NCI-H1105 (cell line): ENCODE results near the gene DNASE2B.

Experiments
- DNase-seq: peaks from one replicate; lab custom pipeline; 2025; lab: John Stamatoyannopoulos, UW

DNASE2B gene, protein sequence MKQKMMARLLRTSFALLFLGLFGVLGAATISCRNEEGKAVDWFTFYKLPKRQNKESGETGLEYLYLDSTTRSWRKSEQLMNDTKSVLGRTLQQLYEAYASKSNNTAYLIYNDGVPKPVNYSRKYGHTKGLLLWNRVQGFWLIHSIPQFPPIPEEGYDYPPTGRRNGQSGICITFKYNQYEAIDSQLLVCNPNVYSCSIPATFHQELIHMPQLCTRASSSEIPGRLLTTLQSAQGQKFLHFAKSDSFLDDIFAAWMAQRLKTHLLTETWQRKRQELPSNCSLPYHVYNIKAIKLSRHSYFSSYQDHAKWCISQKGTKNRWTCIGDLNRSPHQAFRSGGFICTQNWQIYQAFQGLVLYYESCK

DNA sequence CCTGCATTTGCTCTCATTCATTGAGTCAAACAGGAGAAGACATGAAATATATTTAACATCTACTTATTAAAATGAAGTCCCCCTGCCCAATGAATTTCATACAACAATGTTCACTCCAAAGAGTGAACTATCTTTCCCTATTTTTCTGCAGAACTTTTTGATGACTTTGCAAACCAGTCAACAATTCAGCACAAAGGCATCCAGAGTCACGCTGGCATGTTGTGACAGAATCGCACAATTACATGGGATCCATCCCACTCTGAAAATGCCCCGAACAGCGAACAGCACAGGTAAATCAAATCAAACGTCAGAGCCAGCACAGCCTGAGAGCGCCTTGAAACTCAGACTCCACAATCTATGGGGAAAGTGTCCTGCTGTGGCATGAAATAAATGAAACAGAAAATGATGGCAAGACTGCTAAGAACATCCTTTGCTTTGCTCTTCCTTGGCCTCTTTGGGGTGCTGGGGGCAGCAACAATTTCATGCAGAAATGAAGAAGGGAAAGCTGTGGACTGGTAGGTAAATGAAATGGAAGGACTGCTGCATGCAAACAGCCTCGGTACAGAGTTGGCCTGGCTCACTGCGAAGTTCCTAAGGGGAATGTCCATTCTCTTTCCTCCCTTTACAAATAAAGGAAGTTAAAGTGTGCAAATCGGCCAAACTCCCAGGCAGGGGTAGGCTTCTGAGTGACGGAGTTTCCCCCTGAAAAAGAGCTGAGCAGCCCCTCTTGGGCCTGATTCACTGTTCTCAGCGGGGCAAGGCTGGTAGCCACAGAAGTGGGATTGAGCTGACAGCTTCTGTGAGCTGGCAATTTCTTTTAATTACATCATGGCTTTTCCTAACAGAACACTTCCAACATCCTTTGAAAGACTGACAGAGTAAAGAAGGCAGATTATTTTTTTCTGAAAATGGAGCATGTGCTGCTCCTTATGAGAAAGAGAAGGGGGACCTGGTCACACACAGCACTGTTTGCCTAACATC, at the start of gene DNASE2B:
Gene DNASE2B, plus strand, starts transcription at position 310 of the 981 bp plus-strand sequence. Its CDS starts 81 bp downstream, at position 391.
- no peak for DNase-seq

GRCh38 chr1:84348759-84349158, 49.5 kb upstream of the DNASE2B start:
- DNase-seq: no peak

GRCh38 chr1:84350104-84350503, 48.2 kb upstream of the DNASE2B start:
- DNase-seq: no peak

DNA sequence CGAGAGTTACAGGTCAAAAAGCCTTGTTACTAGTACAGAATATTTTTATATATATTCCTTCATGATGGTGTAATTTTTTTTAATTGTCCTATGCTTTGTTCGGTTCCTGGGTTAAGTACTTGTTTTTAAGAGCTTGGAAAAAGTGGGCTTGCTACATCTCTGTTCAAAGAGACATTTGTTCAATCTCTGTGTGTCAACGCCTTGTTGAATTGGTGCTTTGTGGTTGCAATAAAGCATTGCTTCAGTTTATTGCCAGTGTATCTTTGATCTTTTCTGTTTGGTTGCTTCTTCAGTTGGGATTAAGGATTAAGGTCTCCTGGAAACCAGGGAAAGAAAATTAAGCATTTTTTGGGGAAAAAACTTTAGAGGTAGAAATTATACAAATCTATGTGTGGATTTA, 47.7 kb upstream of the DNASE2B start:
- no peak for DNase-seq

DNA sequence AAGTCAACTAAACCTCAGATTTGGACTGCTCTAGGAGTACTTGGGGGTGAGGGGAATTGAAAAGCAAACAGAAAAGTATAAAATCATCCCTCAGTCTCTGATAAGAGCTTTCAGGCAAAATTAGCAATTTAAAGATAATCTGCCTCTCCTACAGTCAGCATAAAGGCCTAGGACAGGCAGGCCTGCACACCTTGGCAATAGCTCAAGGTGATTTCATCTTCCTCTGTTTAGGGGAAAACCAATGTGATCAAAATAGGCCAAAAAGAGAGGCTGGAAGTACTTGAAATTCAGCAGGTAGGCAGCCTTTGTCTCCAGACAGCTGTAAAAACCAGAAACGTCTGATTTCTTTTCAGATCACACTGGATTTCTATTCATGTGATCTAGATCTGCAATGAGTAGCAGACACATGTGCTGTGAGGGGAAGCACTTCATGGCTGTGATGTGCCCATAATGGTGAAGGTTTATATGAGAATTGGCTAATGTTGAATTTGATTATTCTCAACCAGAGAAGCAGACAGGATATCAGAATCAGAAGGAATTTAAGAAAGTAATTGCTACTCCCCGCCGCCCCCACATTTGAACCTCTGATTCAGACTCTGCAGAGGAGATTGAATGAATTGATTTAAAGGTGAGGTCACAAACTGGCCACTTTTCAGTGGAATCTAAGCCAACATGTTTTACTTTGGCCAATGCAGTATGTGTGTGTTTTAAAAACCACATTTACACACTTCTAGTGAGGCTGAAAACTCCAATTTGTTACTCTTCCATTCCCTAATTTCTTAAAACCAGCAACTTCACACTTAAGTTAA, 45.8 kb upstream of the DNASE2B start:
- DNase-seq: no peak

- DNase-seq: no peak
Observed at GRCh38 chr1:84353695-84354094, 44.6 kb upstream of the DNASE2B start.

DNA sequence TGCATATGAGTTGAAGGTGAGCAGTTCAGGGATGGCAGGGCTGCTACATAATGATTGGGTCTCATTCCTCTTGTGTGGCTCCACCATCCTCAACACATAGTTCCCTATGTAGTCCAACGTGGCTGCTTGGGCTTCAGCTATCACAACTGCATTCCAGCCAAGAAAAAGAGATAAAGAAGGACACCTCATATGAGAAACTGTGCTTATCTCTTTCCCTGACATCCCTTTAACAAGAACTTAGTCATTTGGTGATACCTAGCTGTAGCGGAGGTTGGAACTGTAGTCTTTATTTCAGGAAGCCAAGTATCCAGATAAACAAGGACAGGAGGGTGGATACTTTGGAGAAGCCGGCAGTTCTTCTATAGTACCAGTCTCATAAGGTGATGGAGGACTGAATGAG, 42.7 kb upstream of the DNASE2B start:
- no peak for DNase-seq

GRCh38 chr1:84356881-84357280, 41.4 kb upstream of the DNASE2B start:
- DNase-seq: no peak

DNA sequence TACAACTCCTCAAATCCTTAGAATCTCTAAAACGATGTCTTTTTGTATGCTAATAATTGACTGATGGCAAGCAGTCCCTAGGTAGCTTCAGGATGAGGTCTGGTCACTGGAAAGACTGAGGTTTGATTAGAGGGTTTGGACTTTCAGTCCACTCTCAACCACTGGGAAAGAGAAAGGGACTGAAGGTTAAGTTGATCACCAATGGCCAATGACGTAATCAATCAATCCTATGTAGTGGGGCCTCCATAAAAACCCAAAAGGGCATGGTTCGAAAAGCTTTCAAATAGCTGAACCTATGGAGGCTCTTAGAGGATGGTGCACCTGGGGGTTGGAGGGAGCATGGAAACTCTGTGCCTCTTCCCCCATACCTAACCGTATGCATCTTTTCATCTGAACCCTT, 39.6 kb upstream of the DNASE2B start:
- DNase-seq: no peak

DNA sequence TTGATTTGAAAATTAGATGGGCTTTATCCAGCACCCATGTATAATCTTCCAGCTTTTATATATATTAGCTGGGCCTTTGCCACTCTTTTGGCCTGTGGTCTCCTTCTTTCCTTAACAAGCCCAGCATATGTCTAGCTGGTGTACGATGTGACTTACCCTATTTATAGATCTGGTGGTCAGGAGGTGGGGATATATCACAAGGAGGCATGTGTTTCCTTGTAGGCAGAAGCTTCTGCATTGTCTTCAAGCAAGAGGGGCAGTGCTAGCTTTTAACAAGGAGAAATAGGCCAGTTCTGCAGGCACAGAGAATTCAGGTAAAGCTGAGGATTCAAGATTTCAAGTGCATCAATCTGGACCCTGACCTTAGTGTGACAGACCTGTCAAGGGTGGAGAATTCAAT, 38.0 kb upstream of the DNASE2B start:
- no peak for DNase-seq

DNA sequence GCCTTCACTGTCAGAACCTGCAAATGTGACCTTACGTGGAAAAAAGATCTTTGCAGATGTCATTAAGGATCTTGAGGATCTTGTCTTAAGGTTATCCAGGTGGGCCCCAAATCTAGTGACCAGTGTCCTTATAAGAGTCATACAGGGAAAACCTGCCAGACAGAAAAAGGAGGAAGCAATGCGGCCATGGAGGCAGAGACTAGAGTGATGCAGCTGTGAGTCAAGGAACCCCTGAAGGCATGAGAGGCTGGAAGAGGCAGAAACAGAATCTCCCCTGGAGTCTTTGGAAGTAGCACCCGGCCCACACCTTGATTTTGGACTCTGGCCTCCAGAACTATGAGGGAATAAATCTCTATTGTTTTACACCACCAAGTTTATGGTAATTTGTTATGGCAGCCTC, 36.5 kb upstream of the DNASE2B start:
- no peak for DNase-seq

DNA sequence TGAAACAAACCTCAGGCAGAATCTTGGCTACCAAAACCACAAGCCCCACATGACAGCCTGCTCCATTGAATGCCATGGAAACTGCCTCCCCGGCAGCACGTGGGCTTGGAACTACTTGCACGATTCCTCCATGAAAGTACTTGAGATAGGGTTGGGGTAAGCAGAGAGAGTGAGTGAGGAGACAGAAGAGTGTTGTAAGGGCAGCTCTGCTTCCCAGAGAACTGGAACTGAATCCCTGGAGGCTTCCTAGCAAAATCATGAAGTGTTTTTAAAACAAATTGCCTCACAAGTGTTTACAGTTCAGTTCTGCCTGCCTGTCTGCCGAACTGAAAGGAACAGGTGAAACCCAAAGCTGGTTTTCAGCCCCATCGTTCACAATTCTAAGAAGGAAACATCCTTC, 35.3 kb upstream of the DNASE2B start:
- no peak for DNase-seq

- no peak for DNase-seq
Observed at GRCh38 chr1:84363622-84364021, 34.7 kb upstream of the DNASE2B start.

GRCh38 chr1:84365225-84366221, 32.8 kb upstream of the DNASE2B start:
- no peak for DNase-seq

DNA sequence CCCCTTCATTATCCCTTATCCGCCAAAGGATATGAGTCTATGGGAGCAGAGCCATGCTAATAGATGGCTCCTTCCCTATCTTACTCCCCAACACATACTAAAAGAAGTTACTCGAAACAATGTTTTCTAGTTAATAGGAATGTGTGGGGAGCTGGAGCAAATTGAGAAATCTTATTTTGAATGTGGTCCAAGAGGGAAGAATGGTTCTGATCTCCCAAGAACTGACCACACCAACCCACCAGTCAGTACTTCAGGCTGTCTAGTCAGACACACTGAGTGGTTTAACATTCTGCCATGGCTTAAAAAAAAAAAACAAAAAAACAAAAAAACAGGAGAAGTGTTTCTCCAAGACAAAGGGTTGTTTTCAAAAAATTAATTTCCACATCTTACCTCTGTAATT, 31.5 kb upstream of the DNASE2B start:
- DNase-seq: no peak

DNA sequence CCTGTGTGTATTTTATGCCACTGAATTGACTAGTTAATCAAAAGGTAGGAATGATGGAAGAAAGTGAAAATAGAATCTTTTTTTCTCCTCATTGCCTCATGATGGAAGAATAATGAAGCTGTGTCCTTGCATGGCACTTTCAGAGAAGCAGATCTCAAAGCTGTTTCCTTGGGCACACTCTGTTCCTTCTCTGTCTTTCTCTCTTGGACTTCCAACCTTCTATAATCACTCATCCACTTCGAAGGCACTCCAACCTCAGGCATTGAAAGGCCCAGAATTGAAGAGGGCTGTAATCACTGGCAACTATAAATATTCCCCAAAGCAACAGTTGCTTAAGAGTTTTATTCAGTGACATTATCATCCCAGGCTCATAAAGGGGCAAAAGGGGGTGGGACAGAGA, 31.1 kb upstream of the DNASE2B start:
- DNase-seq: no peak

GRCh38 chr1:84368441-84368840, 29.8 kb upstream of the DNASE2B start:
- DNase-seq: no peak

DNA sequence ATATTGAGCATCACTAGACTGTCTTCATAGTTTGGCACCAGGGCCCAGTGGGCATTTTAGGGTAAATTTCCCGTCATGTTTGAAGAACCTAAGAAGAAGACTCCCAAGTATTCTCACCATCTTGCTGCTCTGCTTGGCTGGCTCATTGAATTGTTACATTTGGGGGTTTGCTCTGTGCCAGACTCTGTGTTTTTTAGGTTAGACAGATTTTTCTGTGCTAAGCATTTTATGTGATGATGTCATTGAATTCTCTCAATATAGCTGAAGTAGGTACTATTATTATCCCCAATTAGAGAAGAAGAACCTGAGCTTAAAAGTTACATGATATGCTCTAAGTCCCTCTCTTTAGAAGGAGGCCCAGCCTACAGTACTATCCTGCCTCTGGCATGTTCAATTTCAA, 28.0 kb upstream of the DNASE2B start:
- no peak for DNase-seq

DNA sequence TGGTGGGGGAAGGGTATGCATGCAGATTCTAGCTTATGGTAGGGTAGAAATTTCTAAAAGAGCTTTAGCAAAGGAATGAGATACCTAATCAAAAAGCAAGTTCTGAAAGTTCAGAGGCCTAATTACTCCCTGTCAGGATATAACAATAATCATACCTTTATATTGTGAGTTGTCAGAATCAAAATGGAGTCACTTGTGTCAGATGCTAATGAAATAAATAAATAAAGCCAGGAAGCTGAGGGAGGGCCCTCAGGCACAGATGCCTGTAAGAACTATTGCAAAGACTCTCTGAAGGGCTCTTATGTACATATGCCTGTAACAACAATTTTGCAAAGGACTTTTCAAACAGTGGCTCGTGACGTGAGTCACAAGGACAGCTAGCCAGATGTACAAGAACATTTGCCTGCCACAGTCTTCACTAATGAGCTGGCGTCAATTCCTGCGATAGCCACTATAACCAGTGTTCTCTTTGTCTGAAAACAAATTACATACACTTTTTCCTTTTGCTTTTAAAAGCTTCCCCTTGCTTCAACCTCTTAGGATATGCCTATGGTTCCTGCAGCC, 27.4 kb upstream of the DNASE2B start:
- DNase-seq: no peak

DNA sequence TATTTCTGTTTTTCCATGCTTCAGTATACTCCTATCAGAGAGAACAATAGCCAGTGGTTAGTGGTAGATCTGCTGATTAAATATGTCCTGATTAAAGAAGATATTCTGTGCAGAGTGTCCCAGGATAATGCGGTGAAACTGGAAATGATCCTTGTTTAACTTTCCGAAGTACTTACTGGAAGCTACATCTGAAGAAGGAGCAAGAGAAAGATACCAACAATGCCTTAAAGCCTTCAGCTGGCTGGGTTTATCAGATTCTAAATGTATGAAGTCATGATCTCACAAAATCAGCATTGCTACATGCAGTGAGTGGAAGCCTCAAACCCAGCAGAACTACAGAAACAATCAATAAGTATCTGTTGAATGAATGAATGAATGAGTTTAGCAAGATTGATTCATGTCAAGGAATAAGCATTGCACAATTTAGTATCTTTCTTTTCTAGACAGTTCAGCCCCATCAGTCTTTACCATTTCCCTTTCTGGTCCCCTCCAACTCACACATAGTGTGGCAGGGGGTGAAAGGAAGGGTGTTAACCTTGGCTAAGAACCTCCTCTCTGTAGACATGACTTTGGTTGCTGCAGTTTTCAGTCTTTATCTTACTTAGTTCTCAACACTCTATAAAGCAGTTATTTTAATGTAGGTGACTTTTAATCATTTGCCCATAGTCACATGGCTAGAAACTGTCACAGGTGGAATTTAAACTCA, 24.7 kb upstream of the DNASE2B start:
- DNase-seq: no peak
